GM12878 (cell line): ENCODE measurements around the gene DNASE1L1. TPM values are rescaled to one million over a fixed set of nuclear protein-coding genes. Genes with fewer than 3 reads are reported as not detected.

Source experiments
- ATAC-seq: fragments of 200-7000 bp; cut with Tn5 transposase; 3 replicates; pipeline ENCODE4 v1.9.1; 2020; ENCODE audit warnings: mild to moderate bottlenecking, moderate library complexity
- BruUV-seq: library from RNA; stranded (reverse); fragments of 400-500 nt; replicated peaks from 2 replicates; lab custom pipeline; 2021; lab: Mats Ljungman, UMichigan
- CTCF ChIA-PET: fragments of 300-600 bp; sonication (Branson Sonifier 250); formaldehyde crosslinking; extraction: SDS; loops from one replicate; lab custom pipeline; 2021; ENCODE audit warnings: inconsistent platforms; lab: Yijun Ruan, JAX
- POLR2A ChIA-PET: fragments of 350-600 bp; formaldehyde crosslinking; extraction: SDS; loops from one replicate; lab custom pipeline; 2021; ENCODE audit warnings: inconsistent platforms; lab: Charles Lee
- RAD21 ChIA-PET: fragments of 300-600 bp; sonication (Branson Sonifier 250); formaldehyde crosslinking; loops from one replicate; lab custom pipeline; 2023; ENCODE audit warnings: antibody characterized with exemption; ENCODE audit not compliant: unreplicated experiment; lab: Charles Lee
- SMC1A ChIA-PET: fragments of 300-600 bp; sonication (Branson Sonifier 250); formaldehyde crosslinking; loops from one replicate; lab custom pipeline; 2023; ENCODE audit not compliant: unreplicated experiment, uncharacterized antibody; lab: Charles Lee
- DNase-seq: peaks from one replicate; pipeline ENCODE4 v3.0.0-alpha.2; 2011; ENCODE audit warnings: low read depth, low spot score
- FAIRE-seq: peaks from 3 replicates; lab custom pipeline; 2011; peaks lifted over from hg19 to GRCh38; lab: Jason Lieb, UNC
- H2AFZ ChIP-seq: 2 replicates; pipeline ENCODE4 v1.6.0; 2011; ENCODE audit warnings: low read depth, low read length, control low read depth; ENCODE audit not compliant: control insufficient read depth
- H3K27ac ChIP-seq: 2 replicates; pipeline ENCODE4 v1.5.1; 2011; ENCODE audit warnings: control low read depth; ENCODE audit not compliant: control insufficient read depth, insufficient read depth
- H3K27me3 ChIP-seq, 2 experiments: replicated peaks in 1 of 2; 2 replicates each; pipeline versions ENCODE4 v1.6.0 to v1.6.1; 2011; ENCODE audit warnings: low read length in 1 of 2; ENCODE audit not compliant: control insufficient read depth in 2 of 2, insufficient read depth in 2 of 2
- H3K36me3 ChIP-seq, 2 experiments: 2 replicates each; pipeline ENCODE4 v1.5.1; 2011; ENCODE audit warnings: low read length in 1 of 2; ENCODE audit not compliant: control insufficient read depth in 2 of 2, insufficient read depth in 2 of 2
- H3K4me1 ChIP-seq: 2 replicates; pipeline ENCODE4 v1.6.1; 2011; ENCODE audit warnings: mild to moderate bottlenecking, low read length, moderate library complexity, mixed read lengths; ENCODE audit not compliant: control insufficient read depth, insufficient read depth
- H3K4me2 ChIP-seq: 2 replicates; pipeline ENCODE4 v1.6.0; 2011; ENCODE audit warnings: control low read depth; ENCODE audit not compliant: control insufficient read depth, insufficient read depth
- H3K4me3 ChIP-seq: fragments of 200-600 bp; sonication (generic); 2 replicates; pipeline ENCODE4 v1.5.1; 2016
- H3K79me2 ChIP-seq: 2 replicates; pipeline ENCODE4 v1.6.0; 2011; ENCODE audit warnings: low read length; ENCODE audit not compliant: control insufficient read depth, insufficient read depth
- H3K9ac ChIP-seq: 2 replicates; pipeline ENCODE4 v1.8.0; 2011; ENCODE audit warnings: low read length, control low read depth, mixed read lengths; ENCODE audit not compliant: control insufficient read depth, insufficient read depth
- H3K9me3 ChIP-seq: replicated peaks from 3 replicates; pipeline ENCODE4 v1.5.1; 2011; ENCODE audit warnings: mild to moderate bottlenecking, low read length; ENCODE audit not compliant: control insufficient read depth, insufficient read depth
- H4K20me1 ChIP-seq: 2 replicates; pipeline ENCODE4 v1.6.0; 2011; ENCODE audit not compliant: control insufficient read depth, insufficient read depth
- BACH1 ChIP-seq: fragments of 450-650 bp; IDR thresholded peaks from 2 replicates; pipeline ENCODE4 v1.6.1; 2017; ENCODE audit warnings: mild to moderate bottlenecking, borderline replicate concordance
- BHLHE40 ChIP-seq, 2 experiments: fragments of 450-650 bp in 1 of 2; IDR thresholded peaks; 2 replicates each; pipeline ENCODE4 v1.6.1; 2011 to 2017; ENCODE audit warnings: low read depth in 2 of 2, borderline replicate concordance in 1 of 2, improper control_type of control experiment in 1 of 2, low read length in 1 of 2, mild to moderate bottlenecking in 1 of 2
- EP300 ChIP-seq, 2 experiments: fragments of 150-350 bp in 1 of 2; IDR thresholded peaks; 2 replicates each; pipeline ENCODE4 v1.6.1; 2011 to 2012; ENCODE audit warnings: low read depth in 2 of 2, low read length in 2 of 2, borderline replicate concordance in 1 of 2, improper control_type of control experiment in 1 of 2, inconsistent platforms in 1 of 2; ENCODE audit not compliant: control insufficient read depth in 1 of 2
- FOS ChIP-seq: IDR thresholded peaks from 3 replicates; pipeline ENCODE4 v1.6.1; 2011; ENCODE audit warnings: borderline replicate concordance; ENCODE audit not compliant: insufficient read length; ENCODE audit errors: extremely low read depth
- GATAD2B ChIP-seq: fragments of 450-650 bp; conservative IDR thresholded peaks from 2 replicates; pipeline ENCODE4 v1.6.1; 2017; ENCODE audit warnings: low read depth, mild to moderate bottlenecking, moderate library complexity
- JUND ChIP-seq: IDR thresholded peaks from 2 replicates; pipeline ENCODE4 v1.6.1; 2012; ENCODE audit warnings: low read depth, mild to moderate bottlenecking, low read length, improper control_type of control experiment, moderate library complexity
- LARP7 ChIP-seq: fragments of 450-650 bp; IDR thresholded peaks from 2 replicates; pipeline ENCODE4 v1.6.1; 2017; ENCODE audit warnings: mild to moderate bottlenecking
- NFYB ChIP-seq: IDR thresholded peaks from 2 replicates; pipeline ENCODE4 v1.6.1; 2011; ENCODE audit warnings: low read depth, mild to moderate bottlenecking, low read length, improper control_type of control experiment, moderate library complexity; ENCODE audit not compliant: insufficient read depth
- NRF1 ChIP-seq: conservative IDR thresholded peaks from 2 replicates; pipeline ENCODE4 v1.6.1; 2011; ENCODE audit warnings: mild to moderate bottlenecking, low read depth, low read length, improper control_type of control experiment
- POLR2A ChIP-seq: IDR thresholded peaks from 2 replicates; pipeline ENCODE4 v1.6.1; 2011; ENCODE audit warnings: low read depth, mild to moderate bottlenecking, low read length
- SP1 ChIP-seq: IDR thresholded peaks from one replicate; pipeline ENCODE4 v1.6.1; 2011; ENCODE audit warnings: low read depth, low read length
- SRF ChIP-seq, 2 experiments: IDR thresholded peaks; 2 replicates each; pipeline ENCODE4 v1.6.1; 2011; ENCODE audit warnings: low read depth in 2 of 2, low read length in 2 of 2, mild to moderate bottlenecking in 1 of 2, moderate library complexity in 1 of 2
- STAT1 ChIP-seq: fragments of 450-650 bp; conservative IDR thresholded peaks from 2 replicates; pipeline ENCODE4 v1.6.1; 2014; ENCODE audit warnings: antibody characterized with exemption, mild to moderate bottlenecking
- TAF1 ChIP-seq: IDR thresholded peaks from 2 replicates; pipeline ENCODE4 v1.6.1; 2011; ENCODE audit warnings: mild to moderate bottlenecking, low read depth, low read length, borderline replicate concordance
- TCF12 ChIP-seq: IDR thresholded peaks from 2 replicates; pipeline ENCODE4 v1.6.1; 2011; ENCODE audit warnings: low read depth, mild to moderate bottlenecking, low read length
- ZBTB4 ChIP-seq: fragments of 450-650 bp; formaldehyde crosslinking; IDR thresholded peaks from 2 replicates; pipeline ENCODE4 v1.4.0; 2022; ENCODE audit warnings: mild to moderate bottlenecking, moderate library complexity
- WGBS: methylation state at CpG from one replicate; pipeline ENCODE4 v1.1.6; 2016; ENCODE audit warnings: low lambda C conversion rate; ENCODE audit not compliant: insufficient replicate concordance, insufficient coverage; ENCODE audit errors: missing lambda C conversion rate; 5-methylcytosine and 5-hydroxymethylcytosine counted together
- in situ Hi-C: fragments of 300-500 bp; cut with MboI; formaldehyde crosslinking; loops from 9 replicates; pipeline ENCODE4 v1.14.3; 2018; ENCODE audit warnings: mixed read lengths
- intact Hi-C: fragments of 100-400 bp; cut with micrococcal nuclease; formaldehyde crosslinking; loops from one replicate; pipeline ENCODE4 v1.14.2; 2022; ENCODE audit not compliant: unreplicated experiment
- polyA plus RNA-seq, 11 experiments: library from polyadenylated mRNA; depleted of rRNA in 4 of 11; unstranded in 6 of 11; stranded (reverse) in 5 of 11; fragments of >200 nt; fragmentation: Nextera tagmentation in 4 of 11; fragmentation: Illumina TruSeq in 1 of 11; extraction: Ambion mirVana in 4 of 11; extraction: Trizol in 1 of 11; gene quantifications; 1 replicate in 1 of 11; 2 replicates in 10 of 11; pipeline versions ENCODE4 v1.2.1 to v1.2.3, GENCODE V29; 2011 to 2016; ENCODE audit warnings: inconsistent platforms in 2 of 11, missing spikeins in 2 of 11, low read depth in 1 of 11
- total RNA-seq, 4 experiments: library from RNA; depleted of rRNA in 3 of 4; stranded (reverse); fragments of >200 nt in 3 of 4; fragmentation: Illumina TruSeq in 1 of 4; extraction: Trizol in 1 of 4; gene quantifications; 2 replicates each; pipeline versions ENCODE4 v1.2.1 to v1.2.3, GENCODE V29; 2013 to 2021
- TF ChIP-seq, protein P1 (sequence below): IDR thresholded peaks from 2 replicates; pipeline ENCODE4 v1.6.1; 2011; ENCODE audit warnings: mild to moderate bottlenecking, low read depth, low read length, moderate library complexity; ENCODE audit not compliant: insufficient replicate concordance
- TF ChIP-seq, protein P2 (sequence below): IDR thresholded peaks from 2 replicates; pipeline ENCODE4 v1.6.1; 2011; ENCODE audit warnings: borderline replicate concordance, low read depth, mild to moderate bottlenecking, moderate library complexity, mixed read lengths, low read length; ENCODE audit not compliant: insufficient read depth; ENCODE audit errors: extremely low read length

Gene DNASE1L1
- total and polyA plus RNA-seq, 10 of the 15 experiments (the other 5 are each of a cell fraction or from before 2014, with no cell fraction given), result 0.60 to 22.7 (median 6.8) TPM

DNA sequence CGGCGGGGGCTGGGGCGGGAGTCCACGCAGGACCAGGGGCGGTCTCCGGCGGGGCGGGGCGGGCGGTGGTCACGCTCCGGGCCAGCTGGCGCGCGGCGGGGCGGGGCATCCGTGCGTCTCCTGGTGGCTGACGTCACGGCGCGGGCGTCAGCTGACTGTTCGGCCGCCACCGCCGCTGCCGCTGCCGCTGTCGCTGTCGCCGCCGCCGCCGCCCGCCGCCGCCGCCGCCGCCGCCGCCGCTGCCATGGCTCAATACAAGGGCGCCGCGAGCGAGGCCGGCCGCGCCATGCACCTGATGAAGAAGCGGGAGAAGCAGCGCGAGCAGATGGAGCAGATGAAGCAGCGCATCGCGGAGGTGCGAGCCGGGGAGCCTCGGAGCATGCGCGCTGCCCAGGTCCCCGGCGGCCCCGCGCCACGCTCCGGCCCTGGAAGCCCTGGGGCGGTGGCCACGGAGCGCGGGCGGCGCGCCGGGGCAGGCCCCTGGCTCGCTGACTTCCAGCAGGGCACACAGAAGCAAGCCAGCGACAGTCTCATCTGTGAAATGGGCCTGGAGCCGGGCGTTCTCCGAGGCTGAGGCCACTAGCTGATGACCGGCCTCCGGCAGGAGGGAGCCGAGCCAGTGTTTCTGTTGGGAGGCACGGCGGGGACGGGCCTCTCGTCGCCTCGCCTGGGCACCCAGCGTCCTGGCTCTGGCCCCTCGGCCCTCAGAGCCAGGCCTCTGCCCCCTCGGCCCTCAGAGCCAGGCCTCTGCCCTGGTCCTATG is 35.1 kb upstream of the DNASE1L1 start, which contains the start of gene FAM50A:
TSS of gene FAM50A (plus strand) at position 150 of the 763 bp plus-strand sequence. CDS start at position 245, 95 bp downstream.
- peak within 1 kb of the TSS; percentile 23 for H2AFZ ChIP-seq
- in situ Hi-C loops, result no loop called here
- POLR2A ChIA-PET, result interaction anchor here (1.1 kb wide), 1 partner anchor 43 kb away, joined by 3 read pairs; no protein-coding TSS in a partner anchor
- DNase-seq (no peak), FAIRE-seq (no peak), ATAC-seq (peak; percentile 90)
- RAD21 ChIA-PET, result interaction anchor here (1.3 kb wide), 1 partner anchor 34 kb away, joined by 3 read pairs; no protein-coding TSS in a partner anchor
- H3K9ac ChIP-seq, result peak within 1 kb of the TSS; percentile 61
- intact Hi-C loops, result no loop called here
- peak within 1 kb of the TSS; percentile 82 for H3K4me2 ChIP-seq
- no peaks in the 10 kb centered on the region for H4K20me1 ChIP-seq
- WGBS, result 22% methylated on average over 30 of the region's 94 CpGs
- H3K4me3 ChIP-seq, result peak within 1 kb of the TSS; percentile 68
- H3K27me3 ChIP-seq, result no peaks in the 10 kb centered on the region
- H3K4me1 ChIP-seq, result 0 out of 2 replicates have a peak, but pooled peaks cover 3% of the 10 kb centered on the region
- no peaks in the 10 kb centered on the region for H3K9me3 ChIP-seq
- peaks cover 0 to 5% of the 10 kb centered on the region in 2 experiments; a peak in 1 of 4 replicates for H3K36me3 ChIP-seq
- H3K27ac ChIP-seq, result peak within 1 kb of the TSS; percentile 52
- peaks cover 7% of the 10 kb centered on the region for H3K79me2 ChIP-seq
- SMC1A ChIA-PET, result no interaction called here
- CTCF ChIA-PET, result no interaction called here
- BruUV-seq, result no TSS peak
- no peak for TF ChIP-seq EP300 (IDR thresholded peaks at IDR 0.05; ENCODE audit: borderline replicate concordance in 1 of 2, control insufficient read depth in 1 of 2, low read depth in 2 of 2, low read length in 2 of 2)
- TF ChIP-seq, protein P1, sequence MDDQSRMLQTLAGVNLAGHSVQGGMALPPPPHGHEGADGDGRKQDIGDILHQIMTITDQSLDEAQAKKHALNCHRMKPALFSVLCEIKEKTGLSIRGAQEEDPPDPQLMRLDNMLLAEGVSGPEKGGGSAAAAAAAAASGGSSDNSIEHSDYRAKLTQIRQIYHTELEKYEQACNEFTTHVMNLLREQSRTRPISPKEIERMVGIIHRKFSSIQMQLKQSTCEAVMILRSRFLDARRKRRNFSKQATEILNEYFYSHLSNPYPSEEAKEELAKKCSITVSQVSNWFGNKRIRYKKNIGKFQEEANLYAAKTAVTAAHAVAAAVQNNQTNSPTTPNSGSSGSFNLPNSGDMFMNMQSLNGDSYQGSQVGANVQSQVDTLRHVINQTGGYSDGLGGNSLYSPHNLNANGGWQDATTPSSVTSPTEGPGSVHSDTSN, result no peak
- no peak for TF ChIP-seq FOS
- TF ChIP-seq STAT1, result no peak
- no peak for TF ChIP-seq SP1
- TF ChIP-seq JUND, result no peak
- TF ChIP-seq BACH1, result peak; percentile 46; the same call in 1 of the 2 replicates
- peak; percentile 31; the same call in 1 of the 2 replicates for TF ChIP-seq POLR2A
- TF ChIP-seq, protein P2, sequence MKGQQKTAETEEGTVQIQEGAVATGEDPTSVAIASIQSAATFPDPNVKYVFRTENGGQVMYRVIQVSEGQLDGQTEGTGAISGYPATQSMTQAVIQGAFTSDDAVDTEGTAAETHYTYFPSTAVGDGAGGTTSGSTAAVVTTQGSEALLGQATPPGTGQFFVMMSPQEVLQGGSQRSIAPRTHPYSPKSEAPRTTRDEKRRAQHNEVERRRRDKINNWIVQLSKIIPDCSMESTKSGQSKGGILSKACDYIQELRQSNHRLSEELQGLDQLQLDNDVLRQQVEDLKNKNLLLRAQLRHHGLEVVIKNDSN, result peak; percentile 4
- TF ChIP-seq ZBTB4 (CRISPR knock-in tag), result no peak
- TF ChIP-seq TCF12, result no peak
- TF ChIP-seq LARP7, result peak; percentile 38; the same call in 1 of the 2 replicates
- no peak for TF ChIP-seq TAF1
- no peak for TF ChIP-seq SRF (IDR thresholded peaks at IDR 0.05; ENCODE audit: low read depth in 2 of 2, low read length in 2 of 2)
- TF ChIP-seq NRF1, result no peak
- peak; percentile 27; the same call in 1 of the 2 replicates for TF ChIP-seq GATAD2B
- peak in 1 of 2 experiments; percentile 77; a peak in 2 of 4 replicates for TF ChIP-seq BHLHE40 (IDR thresholded peaks at IDR 0.05; ENCODE audit: borderline replicate concordance in 1 of 2, low read depth in 2 of 2, low read length in 1 of 2)
- TF ChIP-seq NFYB, result no peak
